Psoas muscle (tissue), 8 donors: ENCODE measurements around the gene TAGLN2. TPM values are rescaled to one million over a fixed set of nuclear protein-coding genes. Genes with fewer than 3 reads are reported as not detected.

Experiments used
- ATAC-seq, 4 donors: fragments of 200-7000 bp; cut with Tn5 transposase; one replicate each; pipeline ENCODE4 v1.9.1; 2020; ENCODE audit warnings: moderate library complexity in 3 of 4, mild to moderate bottlenecking in 2 of 4
- DNase-seq, 2 donors: peaks; one replicate each; pipeline ENCODE4 v3.0.0-alpha.2; 2020
- H3K27ac ChIP-seq: fragments of 200-600 bp; one replicate; pipeline ENCODE4 v1.8.0; 2022
- H3K27me3 ChIP-seq, 3 donors: fragments of 200-600 bp in 1 of 3; one replicate each; pipeline versions ENCODE4 v1.6.1 to v1.8.0; 2013 to 2022; ENCODE audit warnings: low read length in 2 of 3, mild to moderate bottlenecking in 2 of 3, moderate library complexity in 1 of 3; ENCODE audit not compliant: insufficient read depth in 3 of 3
- H3K36me3 ChIP-seq, 2 donors: fragments of 200-600 bp in 1 of 2; one replicate each; pipeline versions ENCODE4 v1.6.1 to v1.8.0; 2013 to 2022; ENCODE audit warnings: low read depth in 1 of 2, mild to moderate bottlenecking in 1 of 2, moderate library complexity in 1 of 2; ENCODE audit not compliant: insufficient read depth in 1 of 2
- H3K4me1 ChIP-seq: fragments of 200-600 bp; one replicate; pipeline ENCODE4 v1.8.0; 2022
- H3K4me3 ChIP-seq: fragments of 200-600 bp; one replicate; pipeline ENCODE4 v1.8.0; 2022; ENCODE audit warnings: mild to moderate bottlenecking
- H3K9me3 ChIP-seq: fragments of 200-600 bp; one replicate; pipeline ENCODE4 v1.8.0; 2022
- CTCF ChIP-seq: fragments of 200-600 bp; IDR thresholded peaks from one replicate; pipeline ENCODE4 v1.8.0; 2022; ENCODE audit warnings: antibody characterized with exemption
- WGBS, 3 donors: extraction: QIAGEN DNeasy Blood & Tissue Kit; methylation state at CpG; one replicate each; pipeline versions ENCODE4 v1.1.6 to v1.1.7; 2013; 5-methylcytosine and 5-hydroxymethylcytosine counted together
- intact Hi-C, 2 donors: fragments of 100-400 bp; cut with DNase I; formaldehyde crosslinking; loops; one replicate each; pipeline versions ENCODE4 v1.11.0 to v1.14.2; 2022
- polyA plus RNA-seq, 3 donors: library from polyadenylated mRNA; stranded (reverse); fragments of 200-250 nt; gene quantifications; one replicate each; pipeline ENCODE4 v1.2.3, GENCODE V29; 2013
- total RNA-seq, 4 donors: library from RNA; stranded (reverse); fragmentation: NEBNext Ultra II Directional in 2 of 4; extraction: Animal tissue kit (Norgen Biotek cat#: 25700) in 2 of 4; gene quantifications; one replicate each; pipeline versions ENCODE4 v1.2.1 to v1.2.4, GENCODE V29; 2021 to 2023
- donor health status: healthy with polysubstance abuse.
- donor health status: DM: no; HTN: no; CAD: no; lungs with moderate emphysema.
- donor health status: Bipolar disorder and iron deficiency.
- donor health status: healthy.
- donor health status: DM: yes; HTN: yes; CAD: no.
- donor health status: DM: no; HTN: no; CAD: no.
- donor health status: DM: no; HTN: no; CAD: no.
- donor health status: DM: yes; HTN: yes; CAD: no.

Gene TAGLN2
- total and polyA plus RNA-seq, 7 donors, result 29.6 to 91.6 (median 46.0) TPM

DNA sequence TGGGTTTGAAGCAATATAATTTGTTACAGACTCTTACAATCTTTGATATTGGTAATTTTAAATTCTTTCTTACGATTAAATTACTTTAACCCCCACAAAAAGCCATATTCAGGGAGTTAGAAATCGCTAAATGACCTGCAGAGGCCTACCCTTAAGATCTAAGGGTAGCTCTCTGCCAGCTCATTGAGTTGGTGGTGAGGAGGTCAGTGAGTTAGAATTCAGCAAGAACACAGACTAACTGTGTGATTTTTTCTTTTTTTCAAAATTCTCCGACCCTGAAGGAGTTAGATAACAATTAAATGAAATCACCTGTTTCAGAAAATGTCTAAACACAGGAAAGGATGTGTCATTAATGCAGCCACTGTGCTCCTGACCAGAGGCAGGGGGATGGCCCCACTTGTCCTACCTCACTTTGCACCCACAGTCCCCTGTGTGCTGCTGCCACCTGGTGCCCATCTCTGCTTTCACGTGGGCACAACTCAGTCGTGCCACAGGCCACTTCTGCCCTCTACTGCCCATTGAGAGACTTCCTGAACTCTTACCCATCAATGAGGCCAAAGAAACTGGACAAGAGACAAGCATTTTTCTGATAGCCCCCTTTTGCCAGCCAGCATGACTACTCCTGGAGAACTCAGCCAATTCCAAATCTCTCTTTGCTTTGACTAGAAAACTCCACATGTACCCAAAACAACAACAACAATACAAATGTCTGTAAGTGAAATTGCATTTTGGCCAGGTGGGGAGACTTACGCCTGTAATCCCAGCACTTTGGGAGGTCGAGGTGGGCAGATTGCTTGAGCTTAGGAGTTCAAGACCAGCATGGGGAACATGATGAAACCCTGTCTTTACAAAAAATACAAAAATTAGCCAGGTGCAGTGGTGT lies 33.8 kb downstream of the TAGLN2 start:
- Histone ChIP-seq H3K36me3 (no peaks in the 10 kb centered on the region), H3K4me1 (peaks cover 5% of the 10 kb centered on the region), H3K27ac (no peak overlapping the region), H3K9me3 (no peaks in the 10 kb centered on the region), H3K27me3 (no peaks in the 10 kb centered on the region), H3K4me3 (no peak overlapping the region)
- WGBS, 3 donors, result 47 to 49% (median 48%) methylated on average over 7 of the region's 7 CpGs
- ATAC-seq, result peak; percentile 97 to 99 (median 98)
- peak; percentile 97 for TF ChIP-seq CTCF
- peak; percentile 79 to 88 for DNase-seq
- intact Hi-C loops, result loop anchor here (1.0 to 10.0 kb wide), 5 partner anchors 92 to 757 kb away; partner anchors contain the start of gene DUSP23 (in 1 of the 2)

- no peaks in the 10 kb centered on the region for H3K9me3 ChIP-seq
- H3K36me3 ChIP-seq, result no peaks in the 10 kb centered on the region
- no peaks in the 10 kb centered on the region for H3K27me3 ChIP-seq
- H3K4me3 ChIP-seq, result no peak overlapping the region
- 72 to 78% (median 75%) methylated on average over 8 of the region's 8 CpGs for WGBS, 3 donors
- DNase-seq, result no peak
- intact Hi-C loops, result loop anchor here (2.0 to 10.0 kb wide), 4 partner anchors 92 to 756 kb away; partner anchors contain the start of gene DUSP23 (in 1 of the 2)
- no peak for ATAC-seq
- H3K27ac ChIP-seq, result peak overlapping the region; percentile 32
- TF ChIP-seq CTCF, result no peak
- H3K4me1 ChIP-seq, result peaks cover 5% of the 10 kb centered on the region
Observed at GRCh38 chr1:159890390-159890789, 34.9 kb downstream of the TAGLN2 start.

DNA sequence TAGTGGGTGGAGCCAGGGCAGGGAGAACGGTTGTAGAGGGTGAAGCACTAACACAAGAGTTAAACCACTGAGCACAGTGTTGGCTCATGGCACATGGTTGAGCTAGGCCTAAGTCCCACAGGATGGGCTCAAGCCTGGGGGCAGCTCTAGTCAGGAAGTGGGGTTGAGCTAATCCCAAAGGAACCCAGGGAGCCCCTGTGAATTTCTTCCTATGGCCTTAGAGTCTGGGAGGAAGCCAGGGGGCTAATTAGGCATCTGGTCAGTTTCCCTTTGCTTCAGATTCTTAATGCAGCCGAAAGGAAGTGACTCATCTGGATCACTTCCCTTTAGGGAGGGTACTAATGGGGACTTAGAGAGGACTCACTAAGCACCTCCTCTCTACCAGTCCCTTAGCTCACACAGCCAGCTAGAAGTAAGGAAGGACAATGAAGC lies 35.5 kb downstream of the TAGLN2 start:
- DNase-seq (peak in 1 of 2 donors; percentile 19), ATAC-seq (peak; percentile 54 to 74 (median 68))
- TF ChIP-seq CTCF, result no peak
- Histone ChIP-seq H3K4me1 (peaks cover 5% of the 10 kb centered on the region), H3K4me3 (no peak overlapping the region), H3K27me3 (no peaks in the 10 kb centered on the region), H3K36me3 (no peaks in the 10 kb centered on the region), H3K9me3 (no peaks in the 10 kb centered on the region), H3K27ac (peak overlapping the region; percentile 27)
- intact Hi-C loops, result loop anchor here (2.0 to 10.0 kb wide), 4 partner anchors 91 to 755 kb away; partner anchors contain the start of gene DUSP23 (in 1 of the 2)
- 39 to 50% (median 49%) methylated on average over 2 of the region's 2 CpGs for WGBS, 3 donors

DNA sequence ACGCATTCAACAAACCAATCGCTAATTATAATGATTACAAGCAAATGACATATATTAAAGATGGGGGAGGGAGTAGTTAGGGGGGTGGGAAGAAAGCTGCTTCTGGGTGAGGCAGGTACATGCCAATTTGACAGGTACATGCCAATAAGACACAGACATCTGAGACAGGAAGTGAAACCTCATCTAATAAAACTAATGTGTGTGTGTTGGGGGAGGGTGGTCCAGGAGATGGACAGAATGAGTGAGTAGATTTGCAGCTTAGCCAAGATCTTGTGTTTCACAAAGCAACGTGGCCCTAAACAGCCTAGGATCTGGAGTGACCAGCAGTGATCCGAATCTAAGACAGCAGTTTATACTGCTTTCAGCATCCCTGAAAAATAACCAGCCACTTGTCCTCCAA lies 36.1 kb downstream of the TAGLN2 start:
- Histone ChIP-seq H3K27ac (peak overlapping the region; percentile 27), H3K27me3 (no peaks in the 10 kb centered on the region), H3K4me1 (peaks cover 5% of the 10 kb centered on the region), H3K4me3 (no peak overlapping the region), H3K9me3 (no peaks in the 10 kb centered on the region), H3K36me3 (no peaks in the 10 kb centered on the region)
- 92 to 93% (median 92%) methylated on average over 4 of the region's 4 CpGs for WGBS, 3 donors
- no peak for DNase-seq
- intact Hi-C loops, result no loop called here
- no peak for ATAC-seq
- no peak for TF ChIP-seq CTCF
